Activated CD4-positive, alpha-beta T cell treated with anti-CD3 and anti-CD28 coated beads for 4 hours (primary cell): ENCODE measurements around the gene C14orf93.

ENCODE experiments used
- DNase-seq, 2 donors: peaks; one replicate each; pipeline ENCODE4 v3.0.0-alpha.2; 2020

Gene C14orf93

GRCh38 chr14:22993517-22993916, 16.4 kb downstream of the C14orf93 start:
- DNase-seq, result no peak

GRCh38 chr14:22991852-22992251, 18.1 kb downstream of the C14orf93 start:
- DNase-seq, result no peak

- DNase-seq, result no peak
These were observed 22.7 kb downstream of the C14orf93 start for GRCh38 chr14:22987291-22987690.

- DNase-seq, result peak; percentile 87 to 92
These were observed 23.4 kb downstream of the C14orf93 start for GRCh38 chr14:22986508-22987054.

GRCh38 chr14:22985894-22986507, 23.9 kb downstream of the C14orf93 start:
- no peak for DNase-seq

- no peak for DNase-seq
These were observed 24.8 kb downstream of the C14orf93 start for GRCh38 chr14:22984959-22985658.

- DNase-seq, result peak; percentile 71 to 77
These were observed 27.3 kb downstream of the C14orf93 start, which contains the start of gene AJUBA for GRCh38 chr14:22982477-22983245. TSS of gene AJUBA (minus strand) at chr14:22982551. CDS start at chr14:22982266, 285 bp downstream.

- DNase-seq, result no peak
These were observed 28.0 kb downstream of the C14orf93 start for GRCh38 chr14:22981876-22982476.

- peak; percentile 8 for DNase-seq
These were observed 28.7 kb downstream of the C14orf93 start for GRCh38 chr14:22981090-22981875.

- peak; percentile 38 to 42 for DNase-seq
These were observed 29.3 kb downstream of the C14orf93 start for GRCh38 chr14:22980672-22981089.

GRCh38 chr14:22979748-22980392, 30.1 kb downstream of the C14orf93 start:
- no peak for DNase-seq

GRCh38 chr14:22978981-22979671, 30.8 kb downstream of the C14orf93 start:
- DNase-seq, result no peak

- no peak for DNase-seq
These were observed 31.5 kb downstream of the C14orf93 start for GRCh38 chr14:22978487-22978837.

- DNase-seq, result no peak
These were observed 32.1 kb downstream of the C14orf93 start for GRCh38 chr14:22977684-22978486.

- no peak for DNase-seq
These were observed 32.6 kb downstream of the C14orf93 start for GRCh38 chr14:22977434-22977683.

GRCh38 chr14:22976620-22977433, 33.1 kb downstream of the C14orf93 start:
- DNase-seq, result no peak

- no peak for DNase-seq
These were observed 35.2 kb downstream of the C14orf93 start for GRCh38 chr14:22974530-22975313.

- DNase-seq, result peak; percentile 22 to 43
These were observed 36.5 kb downstream of the C14orf93 start for GRCh38 chr14:22973217-22974032.
